ENCODE data around the gene AKR1D1. TPM values are rescaled to one million over a fixed set of nuclear protein-coding genes. Genes with fewer than 3 reads are reported as not detected.
"Not testable (repeated sequence)": the region's sequence is repeated elsewhere in the genome, so short reads cannot be mapped to it uniquely, and the experiment has no call there.

The AKR1D1 gene
- total RNA-seq, 1 donor from 2014 or later = not detected

DNA sequence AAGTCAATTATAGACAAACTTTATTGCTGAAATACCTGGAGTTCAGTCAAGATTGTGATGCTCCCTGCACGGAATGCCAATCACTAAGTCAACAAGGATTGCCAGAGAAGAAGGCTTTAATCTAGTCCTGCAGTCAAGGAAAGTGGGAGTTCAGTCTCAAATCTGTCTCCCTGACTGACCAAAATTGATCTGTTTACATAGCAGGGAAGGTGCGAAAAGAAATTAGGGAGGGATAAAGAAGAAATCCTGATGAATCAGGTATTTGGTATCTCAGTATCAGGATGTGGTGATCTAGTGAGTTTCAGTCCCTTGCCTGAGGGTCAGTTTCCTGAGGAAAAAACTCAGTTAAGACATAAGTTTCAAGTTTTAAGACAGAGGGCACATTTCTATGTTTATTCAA, 2.1 kb upstream of the AKR1D1 start:
- DNase-seq = no peak

DNA sequence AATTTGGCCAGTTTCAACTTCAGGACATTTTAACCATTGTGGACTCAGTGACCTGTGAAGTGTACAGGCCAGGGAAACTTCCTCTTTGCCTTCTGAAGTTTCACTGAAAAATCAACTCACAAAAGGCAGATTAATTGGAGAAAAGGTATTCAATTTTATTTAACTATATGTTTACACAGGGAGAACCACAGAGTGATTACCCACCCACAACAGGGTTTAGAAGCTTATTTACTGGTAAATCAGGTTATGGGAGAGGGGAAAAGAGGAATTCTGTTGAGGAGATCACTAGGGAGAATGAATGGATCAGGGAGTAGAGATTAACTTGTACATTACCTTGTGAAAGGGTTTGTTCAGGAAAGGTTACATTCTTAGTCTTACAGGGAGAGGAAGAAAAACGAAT, 1.7 kb upstream of the AKR1D1 start:
- no peak for DNase-seq

DNA sequence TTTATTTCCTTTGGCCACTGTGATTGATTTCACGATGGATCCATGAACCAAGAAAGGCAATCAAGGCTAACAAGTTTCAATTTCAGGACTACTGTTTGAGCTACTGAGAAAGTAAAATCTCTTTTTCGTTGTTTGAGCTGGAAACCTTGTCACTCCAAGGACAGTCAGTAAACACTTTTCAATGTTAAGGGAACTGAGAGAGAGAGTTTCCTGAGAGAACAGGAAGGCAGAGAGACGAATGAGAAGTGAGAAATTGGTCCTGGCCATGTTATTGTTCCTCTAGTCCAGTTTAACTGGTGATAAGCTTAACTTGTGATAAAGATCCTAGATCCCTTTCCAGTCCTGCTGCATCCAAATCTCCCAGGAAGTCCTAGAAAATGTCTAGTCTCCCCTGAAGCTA, 909 bp upstream of the AKR1D1 start:
- no peak for DNase-seq

DNA sequence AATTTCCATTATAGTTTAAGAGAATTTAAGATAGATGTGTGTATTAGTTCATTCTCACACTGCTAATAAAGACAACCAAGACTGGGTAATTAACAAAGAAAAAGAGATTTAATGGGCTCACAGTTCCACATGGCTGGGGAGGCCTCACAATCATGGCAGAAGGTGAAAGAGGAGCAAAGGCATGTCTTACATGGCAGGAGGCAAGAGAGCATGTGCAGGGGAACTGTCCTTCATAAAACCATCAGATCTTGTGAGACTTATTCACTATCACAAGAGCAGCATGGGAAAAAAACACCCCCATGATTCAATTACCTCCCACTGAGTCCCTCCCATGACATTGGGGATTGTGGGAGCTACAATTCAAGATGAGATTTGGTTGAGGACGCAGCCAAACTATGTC, 473 bp upstream of the AKR1D1 start:
- not testable (repeated sequence) for DNase-seq

DNA sequence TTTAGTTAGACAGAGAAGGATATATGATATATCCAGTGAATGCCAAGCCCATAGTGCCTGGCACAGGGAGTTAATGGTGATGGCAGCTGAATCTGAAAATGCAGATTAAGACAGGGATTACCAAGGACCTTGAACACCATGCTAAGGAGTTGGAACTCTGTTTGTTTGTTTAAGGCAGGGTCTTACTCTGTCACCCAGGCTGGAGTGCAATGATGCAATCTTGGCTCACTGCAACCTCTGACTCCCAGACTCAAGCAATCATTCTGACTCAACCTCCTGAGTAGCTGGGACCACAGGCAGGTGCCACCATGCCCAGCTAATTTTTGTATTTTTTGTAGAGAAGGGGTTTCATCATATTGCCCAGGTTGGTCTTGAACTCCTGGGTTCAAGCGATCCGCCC, 1.6 kb downstream of the AKR1D1 start:
- DNase-seq = no peak

DNA sequence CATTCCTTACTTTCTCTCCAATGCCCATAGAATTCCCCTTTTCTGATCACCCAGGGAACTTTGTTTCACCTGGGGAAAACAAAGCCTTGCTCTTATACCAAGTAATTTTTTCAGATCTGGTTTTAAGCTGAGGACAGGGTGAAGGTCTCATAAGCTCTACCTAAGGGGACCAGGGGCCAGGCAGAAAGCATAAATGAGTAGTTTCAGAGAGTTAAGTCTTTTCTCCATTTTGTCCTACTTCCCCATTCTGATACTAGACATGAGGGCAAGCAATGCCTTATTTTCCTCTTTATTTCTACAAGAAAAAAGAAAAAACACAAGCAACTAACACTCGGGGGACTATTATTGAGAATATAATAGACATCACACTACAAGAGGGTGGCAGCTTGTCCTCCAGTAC, 2.9 kb downstream of the AKR1D1 start:
- DNase-seq = no peak

DNA sequence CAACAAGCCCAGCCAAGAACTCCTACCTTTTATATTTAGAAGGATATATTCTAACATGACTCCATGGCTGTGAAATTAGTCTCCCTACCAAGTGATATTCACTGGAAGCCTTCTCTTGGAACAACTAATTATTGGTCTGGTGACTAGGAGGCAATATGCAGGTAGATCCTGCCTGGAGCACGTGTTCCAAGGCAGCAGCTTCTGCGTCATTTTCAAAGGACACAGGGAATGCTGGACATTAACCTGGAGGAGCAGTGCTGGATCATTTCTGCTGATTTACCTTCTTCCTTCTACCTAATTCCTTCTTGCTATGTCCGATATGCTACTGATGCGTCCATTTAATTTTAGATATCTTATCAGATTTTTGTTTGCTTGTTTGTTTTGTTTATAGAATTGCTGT, 5.6 kb downstream of the AKR1D1 start:
- DNase-seq = no peak

DNA sequence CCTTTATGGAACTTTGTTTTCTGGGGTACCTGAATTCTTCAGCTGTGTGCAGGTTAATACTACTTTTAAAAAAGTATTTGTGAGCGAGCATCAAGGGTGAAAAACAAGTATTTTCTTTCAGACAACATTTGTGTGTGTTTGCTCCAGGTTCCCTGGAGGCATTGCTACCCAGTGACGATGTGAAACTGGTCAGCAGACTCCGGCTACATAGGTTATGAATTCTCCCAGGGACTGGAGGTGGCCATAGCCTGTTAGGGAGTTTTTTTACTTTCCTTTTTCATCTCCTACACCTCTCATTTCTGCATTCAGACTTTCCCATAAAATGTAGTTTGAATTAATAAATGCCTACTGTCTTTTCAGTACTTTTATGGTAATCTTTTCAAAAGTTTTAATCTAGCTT, 7.6 kb downstream of the AKR1D1 start:
- no peak for DNase-seq

DNA sequence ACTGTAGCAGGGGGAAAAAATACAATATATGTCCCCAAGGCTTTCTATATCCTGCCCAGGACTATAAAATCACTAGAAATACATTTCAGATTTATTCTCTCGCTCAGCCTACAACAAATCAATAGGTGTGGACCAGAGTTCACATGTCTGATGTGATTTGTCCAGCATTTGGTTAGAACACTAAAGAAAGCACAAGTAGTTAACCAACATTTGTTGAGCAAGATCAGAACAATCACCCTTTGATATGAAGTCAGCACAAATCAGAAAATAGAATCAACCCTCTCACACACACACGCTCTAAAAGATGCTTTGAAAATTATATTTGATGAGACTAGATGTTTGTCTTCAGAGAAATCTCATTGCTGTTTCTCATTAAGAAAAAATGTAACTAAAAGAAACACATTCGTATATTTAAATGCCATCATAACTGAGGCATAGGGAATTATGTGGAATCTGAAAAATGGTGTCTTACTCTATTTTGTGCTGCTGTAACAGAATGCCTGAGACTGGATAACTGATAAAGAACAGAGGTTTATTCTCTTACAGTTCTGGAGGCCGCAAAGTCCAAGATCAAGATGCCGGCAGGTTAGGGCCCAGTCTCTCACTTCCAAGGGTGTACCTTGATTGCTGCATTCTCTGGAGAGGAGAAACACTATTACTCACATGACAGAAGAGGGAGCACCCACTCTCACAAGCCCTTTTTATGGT, 10.5 kb downstream of the AKR1D1 start:
- DNase-seq = no peak

DNA sequence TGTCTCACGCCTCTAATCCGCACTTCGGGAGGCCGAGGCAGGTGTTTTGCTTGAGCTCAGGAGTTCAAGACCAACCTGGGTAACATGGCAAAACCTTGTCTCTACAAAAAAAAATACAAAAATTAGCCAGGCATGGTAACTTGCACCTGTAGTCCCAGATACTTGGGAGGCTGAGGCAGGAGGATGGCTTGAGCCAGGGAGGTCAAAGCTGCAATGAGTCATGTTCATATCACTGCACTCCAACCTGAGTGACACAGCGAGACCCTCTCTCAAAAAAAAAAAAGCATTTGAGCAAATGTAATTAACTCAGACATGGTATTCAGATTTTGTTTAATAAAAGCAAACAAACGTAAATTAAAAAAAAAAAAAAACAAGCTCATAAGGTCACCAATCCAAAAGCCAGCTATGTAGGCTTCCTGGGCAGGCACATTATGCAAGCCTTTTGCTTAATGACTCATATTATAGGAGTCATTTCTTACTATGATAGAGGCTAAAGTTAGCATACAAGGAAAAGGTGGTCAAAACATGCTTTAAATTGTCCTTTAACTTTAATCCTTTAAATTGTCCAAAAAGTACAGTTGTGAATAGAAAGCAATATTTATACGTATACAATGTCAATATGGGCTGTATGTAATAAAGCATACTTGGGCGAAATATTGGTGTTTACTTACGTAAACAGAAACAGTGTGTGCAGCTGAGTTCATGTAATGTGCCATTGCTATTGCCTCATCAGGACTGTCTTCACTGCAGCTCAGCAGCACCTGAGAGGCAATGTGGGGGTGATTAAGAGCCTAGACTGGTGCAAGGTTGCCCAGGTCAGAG, 13.0 kb downstream of the AKR1D1 start:
- no peak for DNase-seq

DNA sequence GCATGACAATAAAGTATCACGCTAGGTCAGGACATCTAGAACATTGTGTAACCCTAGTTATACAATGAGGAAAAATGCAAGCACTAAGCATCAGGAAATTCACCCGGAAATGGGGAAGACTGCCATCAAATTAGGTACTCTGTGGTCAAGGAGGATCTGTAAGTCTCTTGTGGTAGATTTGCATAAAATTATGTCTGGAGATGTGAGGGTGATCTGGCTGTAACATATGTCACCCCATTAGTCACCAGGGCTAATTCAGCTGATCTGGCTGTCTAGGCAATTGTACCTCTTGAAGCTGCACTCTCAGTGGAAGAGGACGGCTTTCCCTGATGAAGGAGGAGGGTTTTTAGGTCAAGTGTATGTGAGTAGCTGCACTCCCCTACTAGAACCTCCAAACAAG, 14.8 kb downstream of the AKR1D1 start:
- DNase-seq = no peak

DNA sequence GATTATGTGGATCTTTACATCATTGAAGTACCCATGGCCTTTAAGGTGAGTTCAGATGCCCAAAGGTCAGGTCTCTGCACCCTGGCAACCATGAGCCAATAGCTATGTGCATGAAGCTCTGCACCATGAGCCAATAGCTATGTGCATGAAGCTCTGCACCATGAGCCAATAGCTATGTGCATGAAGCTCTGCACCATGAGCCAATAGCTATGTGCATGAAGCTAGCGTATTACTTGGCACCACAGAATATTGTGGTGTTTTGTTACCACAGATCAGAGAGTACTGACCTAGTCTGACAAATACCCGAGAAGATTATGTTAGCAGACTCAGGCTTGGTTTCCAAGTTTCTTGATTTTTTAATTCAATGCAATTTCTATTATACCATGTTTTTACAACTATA, 15.6 kb downstream of the AKR1D1 start:
- DNase-seq = not testable (repeated sequence)

DNA sequence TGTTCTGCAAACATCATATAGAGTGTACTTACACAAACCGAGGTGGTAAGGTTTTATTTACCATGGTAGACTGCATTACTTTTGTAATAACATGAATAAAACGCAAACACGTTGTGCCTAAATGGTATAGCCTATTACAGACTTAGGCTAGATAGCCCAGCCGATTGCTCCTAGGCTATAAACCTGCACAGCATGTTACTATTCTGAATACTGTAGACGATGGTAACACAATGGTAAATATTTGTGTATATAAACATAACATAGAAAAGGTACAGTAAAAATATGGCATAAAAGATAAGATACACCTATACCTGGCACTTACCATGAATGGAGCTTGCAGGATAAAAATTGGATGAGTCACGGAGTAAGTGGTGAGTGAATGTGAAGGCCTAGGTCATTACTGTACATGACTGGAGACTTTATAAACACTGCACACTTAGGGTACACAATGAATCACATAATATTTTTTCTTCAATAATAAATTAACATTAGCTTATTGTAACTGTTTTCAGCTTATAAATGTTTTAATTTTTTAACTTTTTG, 16.3 kb downstream of the AKR1D1 start:
- no peak for DNase-seq

DNA sequence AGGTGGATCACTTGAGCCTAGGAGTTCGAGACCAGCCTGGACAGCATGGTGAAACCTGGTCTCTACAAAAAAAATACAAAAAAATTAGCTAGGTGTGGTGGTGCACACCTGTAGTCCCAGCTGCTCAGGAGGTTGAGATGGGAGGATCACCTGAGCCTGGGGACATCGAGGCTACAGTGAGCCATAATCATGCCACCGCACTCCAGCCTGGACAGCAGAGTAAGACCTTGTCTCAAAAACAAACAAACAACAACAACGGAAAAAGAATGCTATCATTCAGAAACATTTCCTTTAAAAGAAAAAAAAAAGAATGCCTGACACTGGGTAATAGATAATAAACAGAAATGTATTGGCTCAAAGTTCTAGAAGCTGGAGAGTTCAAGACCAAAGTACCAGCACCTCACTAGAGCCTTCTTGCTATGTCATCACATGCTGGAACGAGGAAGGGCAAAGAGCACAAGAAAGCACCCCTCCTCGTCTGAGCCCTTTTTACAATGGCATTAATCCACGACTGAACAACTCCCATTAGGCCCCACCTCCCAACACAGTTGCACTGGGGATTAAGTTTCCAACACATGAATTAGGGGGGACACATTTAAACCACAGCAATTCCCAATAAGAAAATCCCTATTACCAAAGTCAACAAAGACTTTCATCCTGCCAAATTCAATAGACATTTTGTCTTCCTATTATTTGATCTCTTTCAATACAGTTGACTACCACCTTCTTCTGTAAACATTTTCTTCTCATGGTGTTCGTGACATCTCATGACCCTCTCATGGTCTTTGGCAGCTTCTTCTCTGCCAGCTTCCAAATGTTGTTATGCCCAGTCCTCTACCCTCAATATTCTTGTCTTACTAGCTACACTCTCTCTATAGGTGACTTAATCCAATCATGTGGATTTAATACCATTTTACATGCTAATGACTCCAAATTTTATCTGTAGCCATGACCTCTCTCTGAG, 20.0 kb downstream of the AKR1D1 start:
- DNase-seq = no peak

DNA sequence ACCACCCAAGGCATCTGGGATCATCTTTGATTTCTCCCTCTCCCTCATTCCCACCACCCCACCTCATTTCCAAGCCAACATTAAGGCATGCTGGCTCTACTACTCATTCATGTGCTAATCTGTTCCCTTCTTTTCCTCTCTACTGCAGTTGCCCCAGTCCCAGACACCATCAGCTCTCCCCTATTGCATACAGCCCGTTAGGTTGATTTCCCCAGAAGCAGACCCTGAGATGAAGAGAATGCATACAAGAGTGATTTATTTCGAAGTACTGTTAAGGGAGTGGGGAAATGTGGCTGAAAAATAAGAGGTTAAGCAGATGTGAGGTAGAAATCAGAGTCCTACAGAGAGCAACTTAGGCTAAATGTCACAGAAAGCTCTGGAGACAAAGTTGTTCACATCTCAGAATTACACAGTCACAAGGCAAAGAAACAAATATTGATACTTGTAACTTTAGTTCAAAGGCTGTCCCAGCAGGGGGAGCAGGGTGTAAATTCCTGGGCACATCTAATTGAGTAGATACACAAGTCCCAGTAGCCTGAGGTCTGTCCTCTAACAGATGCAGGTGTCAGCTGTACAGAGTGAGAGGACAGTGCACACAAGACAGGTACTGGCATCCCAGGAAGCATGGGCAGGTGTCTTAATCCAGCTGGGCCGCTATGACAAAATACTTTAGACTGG, 20.9 kb downstream of the AKR1D1 start:
- peak; percentile 40 for DNase-seq

DNA sequence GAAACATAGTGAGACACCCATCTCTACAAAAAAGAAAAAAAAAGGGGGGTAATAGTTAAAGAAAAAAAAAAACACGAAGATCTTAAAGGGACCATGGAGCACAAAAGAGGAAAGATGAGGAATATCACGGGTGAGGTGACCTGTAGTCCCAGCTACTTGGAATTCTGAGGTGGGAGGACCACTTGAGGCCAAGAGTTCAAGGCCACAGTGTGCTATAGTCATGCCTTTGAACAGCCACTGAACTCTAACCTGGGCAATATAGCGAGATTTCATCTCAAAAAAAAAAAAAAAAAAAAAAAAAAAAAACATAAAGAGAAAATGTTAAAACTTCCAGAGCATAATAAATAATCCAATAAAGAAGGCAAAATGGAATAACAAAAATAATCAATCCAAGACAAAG, 23.6 kb downstream of the AKR1D1 start:
- no peak for DNase-seq

DNA sequence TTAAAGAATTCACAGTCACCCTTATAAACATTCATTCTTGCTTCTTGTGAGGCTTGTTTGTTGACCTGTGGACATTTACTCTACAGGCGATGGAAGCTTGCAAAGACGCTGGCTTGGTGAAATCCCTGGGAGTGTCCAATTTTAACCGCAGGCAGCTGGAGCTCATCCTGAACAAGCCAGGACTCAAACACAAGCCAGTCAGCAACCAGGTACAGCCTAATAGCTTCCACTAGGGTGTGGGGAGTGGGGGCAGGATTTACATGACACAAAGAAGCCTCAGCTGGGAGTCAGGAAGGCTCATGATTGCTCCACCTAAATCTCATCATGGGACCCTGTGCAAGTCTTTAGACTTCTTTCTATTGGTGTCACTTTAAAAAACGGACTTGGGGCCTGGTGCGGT, 29.0 kb downstream of the AKR1D1 start:
- no peak for DNase-seq

DNA sequence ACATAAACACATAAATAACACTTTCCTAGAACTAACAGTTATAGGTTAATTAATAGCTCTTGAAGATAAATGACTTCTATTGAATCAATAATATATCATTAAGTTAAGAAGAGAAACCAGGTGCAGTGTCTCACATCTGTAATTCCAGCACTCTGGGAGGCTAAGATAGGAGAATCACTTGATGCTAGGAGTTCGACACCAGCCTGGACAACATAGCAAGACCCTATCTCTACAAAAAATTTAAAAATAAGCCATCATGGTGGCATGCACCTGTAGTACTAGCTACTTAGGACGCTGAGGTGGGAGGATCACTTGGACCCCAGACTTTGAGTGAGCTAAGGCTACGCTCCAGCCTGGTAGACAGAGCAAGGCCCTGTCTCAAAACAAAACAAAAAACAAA, 38.8 kb downstream of the AKR1D1 start:
- no peak for DNase-seq

DNA sequence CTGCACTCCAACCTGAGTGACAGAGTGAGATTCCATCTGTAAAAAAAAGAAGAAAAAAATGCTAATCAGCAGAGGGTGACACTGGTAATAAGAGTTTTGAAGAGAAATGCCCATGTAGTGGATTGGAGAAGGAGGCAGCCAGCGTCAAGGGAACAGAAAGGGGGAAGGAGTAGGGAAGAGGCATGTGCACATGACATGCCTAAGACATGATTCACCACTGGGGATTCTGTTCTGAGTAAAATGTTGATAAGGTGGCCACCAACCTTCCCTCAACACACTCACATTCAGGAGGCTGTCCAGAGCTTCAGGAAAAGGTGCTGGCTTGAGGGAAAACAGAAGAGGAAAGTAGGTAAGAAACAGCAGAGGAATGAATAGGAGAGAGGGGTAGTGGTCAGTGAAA, 39.9 kb downstream of the AKR1D1 start:
- DNase-seq = no peak

DNA sequence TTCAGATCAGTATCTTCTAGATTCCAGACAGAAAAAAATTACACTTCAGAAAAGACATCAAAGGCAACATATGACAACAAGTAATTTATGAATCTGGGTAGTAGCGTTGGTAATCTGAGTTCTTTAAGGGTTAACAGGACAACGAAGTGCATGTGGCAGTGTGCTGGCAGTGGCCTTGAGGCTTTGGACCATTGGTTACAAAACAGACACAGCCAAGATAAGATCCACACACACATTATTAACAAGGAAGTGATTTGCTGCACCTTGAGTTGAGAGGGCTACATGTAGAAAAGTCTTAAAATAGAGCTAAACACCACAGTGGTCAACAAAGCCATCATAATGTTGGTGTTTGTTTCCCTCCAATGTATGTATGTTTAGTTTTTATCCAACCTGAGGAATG, 40.6 kb downstream of the AKR1D1 start:
- DNase-seq = no peak

DNA sequence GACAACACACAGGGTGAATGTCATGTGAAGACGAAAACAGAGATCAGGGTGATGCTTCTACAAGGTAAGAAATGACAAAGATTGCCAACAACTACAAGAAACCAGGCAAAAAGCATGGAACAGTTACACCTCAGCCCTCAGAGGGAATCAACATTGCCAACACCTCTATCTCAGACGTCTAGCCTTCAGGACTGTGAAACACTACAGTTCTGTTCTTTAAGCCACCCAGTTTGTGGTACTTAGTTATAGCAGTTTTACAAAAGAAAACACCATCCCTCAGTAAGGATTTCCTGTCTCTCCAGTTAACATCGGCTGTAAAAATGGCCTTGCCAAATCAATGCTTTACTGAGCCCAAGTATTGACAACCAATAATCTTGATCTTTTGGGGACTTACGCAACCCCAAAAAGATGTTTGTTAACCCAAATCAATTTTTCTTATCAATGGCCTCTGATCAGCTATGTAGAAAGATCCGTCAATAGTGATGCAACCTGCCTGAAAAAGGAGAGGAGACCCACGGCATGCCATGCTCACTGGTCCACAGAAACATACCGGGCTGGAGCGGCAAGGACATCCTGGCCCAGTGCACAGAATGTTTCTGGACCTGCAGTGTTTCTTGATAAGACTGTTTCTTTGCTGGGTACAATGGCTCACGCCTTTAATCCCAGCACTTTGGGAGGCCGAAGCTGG, 44.0 kb downstream of the AKR1D1 start:
- no peak for DNase-seq

DNA sequence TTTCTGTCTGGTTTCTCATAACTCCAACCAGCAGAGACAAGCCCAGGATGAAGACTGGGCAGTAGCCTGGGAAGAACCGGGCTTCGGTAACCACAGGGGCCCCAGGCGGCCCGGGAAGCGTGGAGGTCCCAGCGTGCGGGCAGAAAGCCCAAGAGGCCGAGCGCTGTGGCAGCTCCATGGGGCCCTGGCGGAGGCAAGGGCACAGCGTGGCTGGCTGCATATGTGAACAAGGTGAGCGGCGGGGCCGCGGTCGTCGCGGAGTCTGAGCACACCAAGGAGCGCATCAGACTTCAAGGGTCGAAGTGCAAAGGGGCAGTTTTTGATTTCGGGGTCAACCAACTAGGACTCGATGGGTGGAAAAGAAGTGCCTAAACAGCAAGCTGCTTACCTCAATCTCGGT, 45.9 kb downstream of the AKR1D1 start:
- no peak for DNase-seq
